B cell (primary cell): Measurements from ENCODE around the gene ADD3.

Experiments
- CTCF ChIP-seq: fragments of 200-600 bp; IDR thresholded peaks from one replicate; pipeline ENCODE4 v1.8.0; 2022; ENCODE audit warnings: antibody characterized with exemption, mild to moderate bottlenecking
- EZH2 ChIP-seq: IDR thresholded peaks from 2 replicates; pipeline ENCODE4 v1.6.1; 2012; ENCODE audit warnings: borderline replicate concordance, low read depth, mild to moderate bottlenecking, moderate library complexity, low read length; ENCODE audit not compliant: insufficient read depth, poor library complexity, severe bottlenecking

GRCh38 chr10:110040767-110041478 lies 33.1 kb downstream of the ADD3 start:
- TF ChIP-seq CTCF = no peak
- no peak for TF ChIP-seq EZH2
